HG02852 (cell line): Measurements from ENCODE around the gene LRG1.

Experiments
- ATAC-seq: cut with Tn5 transposase; IDR thresholded peaks from one replicate; pipeline ENCODE4 v1.9.1; 2021; ENCODE audit warnings: mild to moderate bottlenecking, moderate library complexity; ENCODE audit not compliant: unreplicated experiment

LRG1 gene

GRCh38 chr19:4511300-4512054, 28.4 kb downstream of the LRG1 start:
- ATAC-seq, result no peak

GRCh38 chr19:4510435-4511255, 29.2 kb downstream of the LRG1 start:
- no peak for ATAC-seq

- no peak for ATAC-seq
Observed at GRCh38 chr19:4508698-4509097, 31.1 kb downstream of the LRG1 start.

GRCh38 chr19:4507804-4508203, 32.0 kb downstream of the LRG1 start:
- ATAC-seq, result no peak

- ATAC-seq, result no peak
Observed at GRCh38 chr19:4507150-4507452, 32.7 kb downstream of the LRG1 start.

GRCh38 chr19:4506449-4507149, 33.2 kb downstream of the LRG1 start:
- no peak for ATAC-seq

GRCh38 chr19:4505570-4506448, 34.0 kb downstream of the LRG1 start:
- no peak for ATAC-seq

- ATAC-seq, result no peak
Observed at GRCh38 chr19:4504891-4505569, 34.8 kb downstream of the LRG1 start.

GRCh38 chr19:4504297-4504701, 35.5 kb downstream of the LRG1 start:
- ATAC-seq, result no peak

GRCh38 chr19:4503825-4504170, 36.0 kb downstream of the LRG1 start:
- ATAC-seq, result no peak

GRCh38 chr19:4503132-4503824, 36.6 kb downstream of the LRG1 start:
- ATAC-seq, result no peak

- ATAC-seq, result no peak
Observed at GRCh38 chr19:4502282-4503131, 37.3 kb downstream of the LRG1 start.

GRCh38 chr19:4501691-4502090, 38.1 kb downstream of the LRG1 start:
- no peak for ATAC-seq

- no peak for ATAC-seq
Observed at GRCh38 chr19:4500841-4501591, 38.8 kb downstream of the LRG1 start.

- ATAC-seq, result no peak
Observed at GRCh38 chr19:4499855-4500254, 40.0 kb downstream of the LRG1 start.

- no peak for ATAC-seq
Observed at GRCh38 chr19:4499318-4499717, 40.5 kb downstream of the LRG1 start.

GRCh38 chr19:4498694-4499093, 41.1 kb downstream of the LRG1 start:
- no peak for ATAC-seq

GRCh38 chr19:4497770-4498389, 42.0 kb downstream of the LRG1 start:
- ATAC-seq, result no peak
